NCI-H526 (cell line): Measurements from ENCODE around the gene PADI2.

Experiments
- DNase-seq, 2 experiments: peaks; one replicate each; lab custom pipeline; 2025; lab: John Stamatoyannopoulos, UW

PADI2 gene

DNA sequence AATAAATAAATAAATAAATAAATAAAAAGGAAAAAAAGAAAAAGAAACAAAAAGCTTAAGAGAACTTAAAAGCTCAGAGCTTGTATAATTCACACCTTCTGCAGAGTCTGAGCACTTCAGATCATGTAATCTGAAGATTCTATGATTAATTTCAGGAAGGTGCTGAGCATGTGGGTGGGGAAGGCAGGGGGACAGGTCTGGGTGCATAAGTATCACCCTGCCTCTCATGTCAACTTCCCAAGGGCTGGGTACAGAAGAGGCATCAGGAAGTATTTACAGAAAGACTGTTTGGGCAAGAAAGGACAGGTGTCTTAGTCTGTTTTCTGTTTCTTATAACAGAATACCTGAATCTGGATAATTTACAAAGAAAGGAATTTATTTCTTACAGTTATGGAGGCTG, 20.4 kb upstream of the PADI2 start:
- no peak for DNase-seq

DNA sequence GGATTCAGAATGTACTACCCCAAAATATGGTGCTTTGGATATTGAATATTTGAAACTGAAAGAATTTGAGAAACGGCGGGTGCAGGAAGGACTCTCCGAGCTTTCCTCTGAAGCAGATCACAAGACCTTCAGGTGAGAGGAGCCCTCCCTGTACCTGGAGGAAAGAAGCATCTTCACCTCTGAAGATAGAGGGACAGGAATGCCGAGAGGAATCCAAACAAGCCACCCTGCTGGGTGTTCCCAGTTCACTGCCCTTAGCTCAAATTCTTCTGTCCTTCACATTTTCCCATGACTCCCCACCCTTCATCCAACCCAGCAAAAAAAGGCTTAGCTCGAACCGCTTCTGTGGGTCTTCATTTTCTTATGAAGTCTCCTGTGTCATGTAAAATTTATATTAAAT, 18.2 kb upstream of the PADI2 start:
- no peak for DNase-seq

DNA sequence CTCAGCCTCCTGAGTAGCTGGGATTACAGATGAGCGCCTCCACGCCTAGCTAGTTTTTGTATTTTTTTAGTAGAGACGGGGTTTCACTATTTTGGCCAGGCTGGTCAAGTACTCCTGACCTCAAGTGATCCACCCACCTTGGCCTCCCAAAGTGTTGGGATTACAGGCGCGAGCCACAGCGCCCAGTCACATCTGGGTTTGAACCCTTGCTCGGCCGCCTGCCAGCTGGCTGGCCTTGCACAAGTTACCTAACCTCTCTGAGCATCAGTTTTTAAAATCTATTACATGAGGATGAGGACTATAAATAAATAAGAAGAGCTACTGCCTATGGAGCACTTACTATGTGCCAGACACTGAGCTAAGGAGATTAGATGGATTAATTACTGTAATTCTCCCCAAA, 17.7 kb upstream of the PADI2 start:
- DNase-seq = no peak

DNA sequence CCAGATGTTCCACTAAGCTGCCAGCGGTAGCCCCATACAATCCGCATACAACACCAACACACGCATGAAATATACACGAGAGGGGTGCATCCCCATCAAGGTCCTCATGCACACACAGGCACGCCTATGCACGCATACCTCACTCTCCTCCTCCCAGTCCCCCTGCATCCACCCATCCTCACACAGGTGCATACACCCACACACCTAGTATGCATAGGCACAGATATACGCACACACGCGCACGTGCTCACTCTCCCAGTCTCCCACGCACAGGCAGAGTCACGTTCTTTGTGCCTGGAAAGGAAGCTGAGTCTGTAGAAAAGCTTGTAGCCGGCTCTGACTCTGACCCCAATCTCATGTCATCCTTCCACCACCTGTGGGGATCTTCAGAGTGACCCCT, 16.9 kb upstream of the PADI2 start:
- peak in 1 of 2 experiments; percentile 15 for DNase-seq

DNA sequence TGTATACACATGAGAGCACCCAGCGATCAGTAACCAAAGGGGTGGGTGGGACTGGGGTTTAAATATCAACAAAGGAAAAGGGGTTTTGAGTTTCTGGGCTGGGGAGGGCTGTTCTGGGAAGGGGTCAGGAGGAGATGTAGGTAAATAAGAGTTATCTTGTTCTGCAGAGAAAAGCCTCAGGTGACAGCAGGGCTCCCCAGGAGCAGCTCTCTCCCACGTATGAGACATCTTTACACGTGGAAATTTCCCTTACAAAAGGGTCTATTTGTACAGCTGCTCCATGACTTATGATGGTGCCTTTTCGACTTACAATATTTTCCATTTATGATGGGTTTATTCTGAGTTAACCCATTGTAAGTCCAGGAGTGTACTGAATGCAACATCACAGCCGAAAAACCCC, 16.3 kb upstream of the PADI2 start:
- DNase-seq = peak; percentile 58 to 71

GRCh38 chr1:17134724-17135123, 15.5 kb upstream of the PADI2 start:
- DNase-seq = no peak

GRCh38 chr1:17134034-17134433, 14.8 kb upstream of the PADI2 start:
- no peak for DNase-seq

- no peak for DNase-seq
Observed at GRCh38 chr1:17130138-17130635, 10.9 kb upstream of the PADI2 start.

DNA sequence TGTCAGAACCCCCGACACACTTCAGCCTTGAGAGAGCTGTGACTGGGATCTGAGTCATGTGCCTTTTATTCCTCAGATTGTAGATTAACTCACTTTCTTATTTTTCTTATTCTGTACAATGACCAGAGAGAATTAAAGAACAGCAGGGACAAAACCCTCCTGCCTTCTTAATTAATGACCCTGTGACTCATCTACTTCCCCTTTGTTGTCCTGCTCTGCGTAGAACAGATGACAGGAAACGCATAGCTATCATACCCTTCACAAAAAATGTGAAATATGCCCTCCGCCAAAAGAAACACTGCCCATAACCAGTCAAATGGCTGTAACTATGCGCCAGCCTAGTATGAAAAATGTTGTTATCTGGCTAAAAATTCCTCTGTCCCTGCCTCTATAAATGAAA, 9.1 kb upstream of the PADI2 start:
- DNase-seq = no peak

DNA sequence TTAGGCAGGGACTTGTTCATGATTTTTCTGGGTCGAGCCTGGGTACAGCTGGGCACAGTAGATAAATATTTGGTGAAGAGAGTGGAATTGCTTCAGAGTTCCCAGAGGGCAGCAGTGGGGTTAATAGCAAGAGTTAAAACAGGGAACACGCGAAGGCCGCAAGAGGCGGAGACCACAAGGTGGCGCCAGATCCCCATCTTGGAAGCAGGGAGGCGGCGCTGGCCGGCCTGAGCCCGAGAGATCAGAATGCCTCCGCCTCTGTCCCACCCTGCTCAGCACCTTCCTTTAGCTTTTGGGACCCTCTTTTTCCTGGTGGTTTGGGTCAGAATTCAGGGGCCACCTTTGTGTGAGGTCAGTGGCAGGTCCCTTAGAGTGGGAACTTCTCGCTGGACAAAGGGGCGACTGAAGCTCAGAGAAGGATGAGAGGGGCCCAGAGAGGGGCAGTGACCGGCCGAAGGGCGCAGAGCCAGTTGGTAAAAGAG, 6.5 kb upstream of the PADI2 start:
- DNase-seq = peak in 1 of 2 experiments; percentile 90

DNA sequence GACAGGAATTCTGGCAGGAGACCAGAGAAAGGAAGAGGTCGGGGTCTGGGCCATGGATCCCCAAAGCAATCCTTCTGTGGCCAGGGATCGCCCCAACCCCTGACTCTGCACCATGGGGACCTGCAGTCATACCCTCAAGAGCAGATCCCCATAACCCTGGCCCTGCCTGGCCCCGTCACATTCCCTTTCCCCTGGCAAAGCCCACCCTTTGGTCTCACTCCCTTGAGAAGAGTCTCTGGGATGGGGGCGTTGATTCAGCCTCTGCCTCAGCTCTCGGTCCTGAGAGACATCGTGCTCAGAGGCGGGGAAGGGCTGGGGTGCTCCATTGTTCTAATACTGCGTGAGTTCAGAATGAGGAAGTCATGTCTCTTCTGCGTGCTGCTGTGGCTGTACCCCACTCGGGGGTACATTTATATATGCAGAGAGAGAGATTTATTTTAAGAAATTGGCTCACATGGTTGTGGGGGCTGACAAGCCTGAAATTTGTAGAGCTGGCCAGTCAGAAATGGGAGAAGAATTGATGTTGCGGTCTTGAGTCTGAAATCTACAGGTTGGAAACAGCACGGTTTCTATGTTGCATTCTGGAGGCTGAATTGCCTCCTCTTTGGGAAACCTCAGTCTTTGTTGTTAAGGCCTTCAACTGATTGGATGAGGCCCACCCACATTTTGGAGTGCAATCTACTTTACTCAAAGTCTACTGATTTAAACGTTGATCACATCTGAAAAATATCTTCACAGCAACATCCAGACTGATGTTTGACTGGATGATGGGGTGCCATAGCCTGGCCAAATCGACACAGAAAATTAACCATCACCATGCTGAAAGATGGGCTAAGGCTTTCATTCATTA, 4.2 kb upstream of the PADI2 start:
- DNase-seq = no peak

GRCh38 chr1:17122521-17123164, 3.4 kb upstream of the PADI2 start:
- DNase-seq = peak in 1 of 2 experiments; percentile 10

DNA sequence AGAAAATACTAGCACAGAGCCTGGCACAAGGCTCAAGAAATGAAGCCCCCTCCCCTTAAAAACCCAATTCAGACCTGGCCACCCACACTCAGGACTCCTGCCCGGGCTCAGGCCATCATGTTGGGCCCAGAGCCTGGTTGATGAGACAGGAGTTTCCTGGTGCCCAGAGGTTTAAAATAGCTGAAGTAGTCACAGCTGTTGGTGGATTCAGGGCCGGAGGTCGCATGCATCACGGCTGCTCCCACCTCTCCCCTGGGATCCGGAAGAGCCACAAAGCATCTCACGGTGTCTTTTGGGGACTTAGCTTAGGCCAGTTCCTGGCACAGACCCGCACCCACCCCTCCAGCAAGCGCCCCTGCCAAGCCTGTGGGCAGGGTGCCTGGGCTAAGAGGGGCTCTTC, 2.6 kb upstream of the PADI2 start:
- no peak for DNase-seq

DNA sequence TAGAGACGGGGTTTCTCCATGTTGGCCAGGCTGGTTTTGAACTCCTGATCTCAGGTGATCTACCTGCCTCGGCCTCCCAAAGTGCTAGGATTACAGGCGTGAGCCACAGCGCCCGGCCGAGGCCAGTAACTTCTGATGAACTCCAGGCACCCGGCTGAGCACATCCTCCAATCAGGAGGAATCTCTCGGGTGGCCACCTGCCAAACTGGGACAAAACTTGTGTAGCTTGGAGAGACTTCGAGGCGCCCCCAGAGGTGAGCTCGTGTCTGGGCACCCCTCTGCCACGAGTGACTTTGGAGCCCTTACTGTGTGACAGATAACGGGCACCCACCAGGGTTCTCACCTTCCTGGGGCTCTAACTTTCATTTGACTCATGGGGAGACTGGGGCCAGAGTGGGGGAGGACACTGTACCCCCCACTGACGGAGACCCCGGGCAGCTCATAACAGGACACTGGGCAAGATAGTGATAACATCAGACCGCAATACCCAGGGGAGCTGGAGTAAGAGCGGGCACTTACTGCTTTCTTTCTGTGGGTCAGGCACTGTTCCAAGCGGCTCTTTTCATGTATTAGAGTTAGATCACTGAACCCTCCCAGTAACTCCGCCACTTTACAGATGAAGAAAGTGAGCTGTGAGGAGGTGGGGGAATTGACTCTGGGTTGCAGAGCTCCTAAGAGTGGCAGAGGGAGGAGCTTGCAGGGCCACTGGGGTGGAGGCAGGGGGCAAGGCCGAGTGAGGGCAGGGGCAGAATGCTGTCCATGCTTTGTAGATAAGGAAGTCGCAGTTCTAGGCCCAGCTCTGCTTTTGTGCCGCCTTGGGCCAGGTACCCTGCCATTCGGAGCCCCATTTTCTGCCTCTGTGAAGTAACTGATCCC, 1.9 kb upstream of the PADI2 start:
- no peak for DNase-seq

- DNase-seq = no peak
Observed at GRCh38 chr1:17120481-17120877, 1.2 kb upstream of the PADI2 start.

- DNase-seq = peak in 1 of 2 experiments; percentile 33
Observed at GRCh38 chr1:17119773-17120480, 676 bp upstream of the PADI2 start.

GRCh38 chr1:17118706-17119075, 560 bp downstream of the PADI2 start:
- peak in 1 of 2 experiments; percentile 38 for DNase-seq

GRCh38 chr1:17118268-17118667, 983 bp downstream of the PADI2 start:
- DNase-seq = no peak

DNA sequence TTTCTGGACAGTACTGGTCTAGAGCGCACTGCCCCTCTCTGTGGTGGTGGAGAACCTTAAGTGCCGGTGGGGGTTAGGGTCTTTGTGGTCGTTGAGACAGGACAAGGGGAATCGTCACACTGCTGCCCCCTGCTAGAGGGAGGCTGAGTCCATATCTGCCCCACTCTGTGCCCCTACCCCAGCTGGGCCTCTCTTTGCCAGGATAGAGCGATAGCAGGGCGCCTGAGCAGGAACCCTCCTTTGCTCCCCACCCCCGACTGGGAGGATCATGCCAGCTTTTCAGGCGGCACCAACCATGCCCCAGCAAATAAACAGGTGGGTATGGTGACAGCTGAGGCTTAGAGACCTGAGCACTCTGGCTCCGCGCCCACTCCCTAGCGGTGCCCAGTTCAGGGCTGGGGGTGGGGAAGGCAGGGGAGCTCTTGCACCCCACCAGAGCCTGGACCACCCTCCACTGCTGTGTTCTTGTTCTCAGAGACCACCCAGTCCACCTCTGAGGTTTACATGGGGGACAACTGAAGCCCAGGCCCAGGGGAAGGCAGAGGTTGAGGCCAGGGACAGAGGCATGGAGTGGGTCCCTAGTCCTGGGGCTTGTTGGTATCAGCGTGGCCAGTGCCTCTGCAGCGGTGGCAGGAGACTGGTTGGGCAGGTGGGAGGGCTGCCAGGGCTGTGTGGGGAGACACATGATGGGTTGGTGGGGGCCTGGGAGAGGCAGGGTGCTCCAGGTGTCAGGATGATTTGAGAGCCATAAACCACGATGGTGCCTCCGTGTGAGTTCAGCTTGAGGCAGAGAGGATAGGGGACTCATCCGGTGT, 1.6 kb downstream of the PADI2 start:
- DNase-seq = peak in 1 of 2 experiments; percentile 37

GRCh38 chr1:17116643-17117042, 2.6 kb downstream of the PADI2 start:
- DNase-seq = no peak

GRCh38 chr1:17113963-17114362, 5.3 kb downstream of the PADI2 start:
- no peak for DNase-seq
